HEK293 (cell line): ENCODE data around the gene TSC22D3.
A peak's percentile ranks its signal among the peaks of the same experiment; 100 is the strongest.

ENCODE experiments used
- BCL11A ChIP-seq: fragments of 450-650 bp; formaldehyde crosslinking; IDR thresholded peaks from 2 replicates; pipeline ENCODE4 v1.5.1; 2016; ENCODE audit warnings: low read depth, missing biosample characterization, missing genetic modification characterization
- IKZF3 ChIP-seq: fragments of 450-650 bp; IDR thresholded peaks from 2 replicates; pipeline ENCODE4 v1.5.0; 2018; ENCODE audit warnings: missing biosample characterization, mild to moderate bottlenecking, missing genetic modification characterization, moderate library complexity
- MYNN ChIP-seq: fragments of 450-650 bp; formaldehyde crosslinking; IDR thresholded peaks from 2 replicates; pipeline ENCODE4 v1.5.1; 2016; ENCODE audit warnings: missing biosample characterization, missing genetic modification characterization, borderline replicate concordance
- MZF1 ChIP-seq: fragments of 450-650 bp; formaldehyde crosslinking; IDR thresholded peaks from 2 replicates; pipeline ENCODE4 v1.5.1; 2017; ENCODE audit warnings: missing biosample characterization, missing genetic modification characterization, borderline replicate concordance
- SP3 ChIP-seq: fragments of 450-650 bp; formaldehyde crosslinking; IDR thresholded peaks from 2 replicates; pipeline ENCODE4 v1.5.1; 2016; ENCODE audit warnings: missing biosample characterization, missing genetic modification characterization
- ZBTB48 ChIP-seq: fragments of 450-650 bp; formaldehyde crosslinking; IDR thresholded peaks from 2 replicates; pipeline ENCODE4 v1.5.1; 2016; ENCODE audit warnings: missing biosample characterization, missing genetic modification characterization
- ZNF10 ChIP-seq: fragments of 450-650 bp; formaldehyde crosslinking; IDR thresholded peaks from 2 replicates; pipeline ENCODE4 v1.5.1; 2017; ENCODE audit warnings: missing biosample characterization, missing genetic modification characterization
- ZNF121 ChIP-seq: fragments of 450-650 bp; formaldehyde crosslinking; IDR thresholded peaks from 2 replicates; pipeline ENCODE4 v1.5.1; 2016; ENCODE audit warnings: missing biosample characterization, missing genetic modification characterization
- ZNF2 ChIP-seq: fragments of 450-650 bp; formaldehyde crosslinking; IDR thresholded peaks from 2 replicates; pipeline ENCODE4 v1.5.1; 2016; ENCODE audit warnings: missing biosample characterization, missing genetic modification characterization
- ZNF214 ChIP-seq: fragments of 450-650 bp; formaldehyde crosslinking; IDR thresholded peaks from 2 replicates; pipeline ENCODE4 v1.5.1; 2017; ENCODE audit warnings: missing biosample characterization, mild to moderate bottlenecking, missing genetic modification characterization, borderline replicate concordance
- ZNF223 ChIP-seq: fragments of 450-650 bp; formaldehyde crosslinking; IDR thresholded peaks from 2 replicates; pipeline ENCODE4 v1.5.1; 2016; ENCODE audit warnings: missing biosample characterization, missing genetic modification characterization
- ZNF341 ChIP-seq: fragments of 450-650 bp; formaldehyde crosslinking; IDR thresholded peaks from 2 replicates; pipeline ENCODE4; 2016; ENCODE audit warnings: low read depth, missing biosample characterization, missing genetic modification characterization
- ZNF426 ChIP-seq: fragments of 450-650 bp; formaldehyde crosslinking; IDR thresholded peaks from 2 replicates; pipeline ENCODE4 v1.5.1; 2017; ENCODE audit warnings: missing biosample characterization, missing genetic modification characterization, mild to moderate bottlenecking, inconsistent platforms, moderate library complexity
- ZNF501 ChIP-seq: fragments of 450-650 bp; formaldehyde crosslinking; IDR thresholded peaks from 2 replicates; pipeline ENCODE4 v1.5.1; 2016; ENCODE audit warnings: missing biosample characterization, missing genetic modification characterization
- ZNF529 ChIP-seq: fragments of 450-650 bp; formaldehyde crosslinking; IDR thresholded peaks from 2 replicates; pipeline ENCODE4 v1.5.1; 2017; ENCODE audit warnings: missing genetic modification characterization, missing biosample characterization; ENCODE audit not compliant: insufficient replicate concordance
- ZNF549 ChIP-seq: fragments of 450-650 bp; IDR thresholded peaks from 2 replicates; pipeline ENCODE4 v1.5.1; 2018; ENCODE audit warnings: missing biosample characterization, missing genetic modification characterization, mild to moderate bottlenecking, inconsistent platforms, moderate library complexity
- ZNF560 ChIP-seq: fragments of 450-650 bp; formaldehyde crosslinking; IDR thresholded peaks from 2 replicates; pipeline ENCODE4 v1.5.1; 2017; ENCODE audit warnings: missing biosample characterization, missing genetic modification characterization, borderline replicate concordance
- ZNF600 ChIP-seq: fragments of 450-650 bp; formaldehyde crosslinking; IDR thresholded peaks from 2 replicates; pipeline ENCODE4 v1.5.1; 2016; ENCODE audit warnings: missing biosample characterization, missing genetic modification characterization
- ZNF624 ChIP-seq: fragments of 450-650 bp; formaldehyde crosslinking; IDR thresholded peaks from 2 replicates; pipeline ENCODE4 v1.5.1; 2017; ENCODE audit warnings: missing biosample characterization, missing genetic modification characterization
- ZNF654 ChIP-seq: fragments of 450-650 bp; formaldehyde crosslinking; IDR thresholded peaks from 2 replicates; pipeline ENCODE4 v1.5.1; 2016; ENCODE audit warnings: low read depth, missing biosample characterization, missing genetic modification characterization
- ZNF747 ChIP-seq: fragments of 450-650 bp; formaldehyde crosslinking; IDR thresholded peaks from 2 replicates; pipeline ENCODE4 v1.5.1; 2016; ENCODE audit warnings: missing biosample characterization, missing genetic modification characterization
- ZNF785 ChIP-seq: fragments of 450-650 bp; formaldehyde crosslinking; IDR thresholded peaks from 2 replicates; pipeline ENCODE4 v1.5.1; 2016; ENCODE audit warnings: missing biosample characterization, missing genetic modification characterization
- ZSCAN30 ChIP-seq: fragments of 450-650 bp; IDR thresholded peaks from 2 replicates; pipeline ENCODE4 v1.5.1; 2018; ENCODE audit warnings: missing biosample characterization, mild to moderate bottlenecking, missing genetic modification characterization, moderate library complexity
- TF ChIP-seq, protein P1 (sequence below): fragments of 450-650 bp; formaldehyde crosslinking; IDR thresholded peaks from 2 replicates; pipeline ENCODE4 v1.5.1; 2016; ENCODE audit warnings: missing biosample characterization, missing genetic modification characterization, borderline replicate concordance
- TF ChIP-seq, protein P2 (sequence below): fragments of 450-650 bp; formaldehyde crosslinking; IDR thresholded peaks from 2 replicates; pipeline ENCODE4 v1.5.1; 2017; ENCODE audit warnings: missing biosample characterization, missing genetic modification characterization
- TF ChIP-seq, protein P3 (sequence below): fragments of 450-650 bp; formaldehyde crosslinking; IDR thresholded peaks from 2 replicates; pipeline ENCODE4 v1.5.1; 2016; ENCODE audit warnings: missing biosample characterization, missing genetic modification characterization
- TF ChIP-seq, protein P4 (sequence below): fragments of 450-650 bp; formaldehyde crosslinking; IDR thresholded peaks from 2 replicates; pipeline ENCODE4 v1.5.1; 2016; ENCODE audit warnings: missing biosample characterization, missing genetic modification characterization

TSC22D3 gene

DNA sequence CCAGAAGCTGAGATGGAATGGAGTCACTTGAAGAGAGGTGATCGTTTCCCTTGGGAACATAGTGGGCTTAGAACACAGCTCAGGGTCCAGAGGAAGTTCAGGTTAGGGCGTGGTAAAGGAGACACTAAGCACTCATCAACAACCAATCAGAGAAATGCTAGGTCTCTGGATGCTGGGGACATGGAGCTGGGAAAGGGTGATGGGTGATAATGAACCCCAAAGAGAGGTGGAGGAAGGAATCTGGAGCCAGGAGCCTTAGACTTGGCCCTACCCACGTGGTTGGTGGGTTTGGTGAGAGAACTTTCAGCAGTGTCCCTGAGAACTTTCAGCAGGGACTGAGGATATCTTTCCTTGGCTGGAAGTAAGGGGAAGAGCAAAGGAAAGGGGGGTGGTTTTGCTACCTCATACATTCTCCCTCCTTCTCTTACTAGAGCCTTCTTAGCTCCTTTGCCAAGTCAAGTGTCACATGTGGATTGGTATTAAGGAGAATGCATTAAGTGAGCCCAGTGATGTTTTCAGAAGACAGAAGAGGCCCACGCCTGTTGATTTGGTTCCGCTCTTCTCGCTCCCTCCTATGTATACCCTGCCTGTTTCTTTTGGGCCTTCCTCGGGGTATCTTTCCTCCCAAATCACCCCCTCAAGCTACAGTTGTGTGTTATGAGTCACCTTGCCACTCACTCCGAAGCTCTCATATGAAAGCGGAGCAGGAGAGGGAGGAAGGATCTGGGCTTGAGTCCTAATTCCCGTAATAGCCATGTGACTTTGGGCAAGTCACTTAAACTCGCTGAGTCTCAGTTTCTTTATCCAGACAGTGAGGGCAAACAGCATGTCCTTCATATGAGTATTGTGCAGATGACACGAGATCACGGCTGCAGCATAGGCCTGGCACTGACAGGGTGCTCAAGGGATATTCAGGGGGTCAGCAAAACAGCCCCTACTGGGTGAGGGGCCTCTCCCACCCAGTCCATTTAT is 63.1 kb downstream of the TSC22D3 start (continued):
- no peak for TF ChIP-seq ZNF501
- TF ChIP-seq, protein P1, sequence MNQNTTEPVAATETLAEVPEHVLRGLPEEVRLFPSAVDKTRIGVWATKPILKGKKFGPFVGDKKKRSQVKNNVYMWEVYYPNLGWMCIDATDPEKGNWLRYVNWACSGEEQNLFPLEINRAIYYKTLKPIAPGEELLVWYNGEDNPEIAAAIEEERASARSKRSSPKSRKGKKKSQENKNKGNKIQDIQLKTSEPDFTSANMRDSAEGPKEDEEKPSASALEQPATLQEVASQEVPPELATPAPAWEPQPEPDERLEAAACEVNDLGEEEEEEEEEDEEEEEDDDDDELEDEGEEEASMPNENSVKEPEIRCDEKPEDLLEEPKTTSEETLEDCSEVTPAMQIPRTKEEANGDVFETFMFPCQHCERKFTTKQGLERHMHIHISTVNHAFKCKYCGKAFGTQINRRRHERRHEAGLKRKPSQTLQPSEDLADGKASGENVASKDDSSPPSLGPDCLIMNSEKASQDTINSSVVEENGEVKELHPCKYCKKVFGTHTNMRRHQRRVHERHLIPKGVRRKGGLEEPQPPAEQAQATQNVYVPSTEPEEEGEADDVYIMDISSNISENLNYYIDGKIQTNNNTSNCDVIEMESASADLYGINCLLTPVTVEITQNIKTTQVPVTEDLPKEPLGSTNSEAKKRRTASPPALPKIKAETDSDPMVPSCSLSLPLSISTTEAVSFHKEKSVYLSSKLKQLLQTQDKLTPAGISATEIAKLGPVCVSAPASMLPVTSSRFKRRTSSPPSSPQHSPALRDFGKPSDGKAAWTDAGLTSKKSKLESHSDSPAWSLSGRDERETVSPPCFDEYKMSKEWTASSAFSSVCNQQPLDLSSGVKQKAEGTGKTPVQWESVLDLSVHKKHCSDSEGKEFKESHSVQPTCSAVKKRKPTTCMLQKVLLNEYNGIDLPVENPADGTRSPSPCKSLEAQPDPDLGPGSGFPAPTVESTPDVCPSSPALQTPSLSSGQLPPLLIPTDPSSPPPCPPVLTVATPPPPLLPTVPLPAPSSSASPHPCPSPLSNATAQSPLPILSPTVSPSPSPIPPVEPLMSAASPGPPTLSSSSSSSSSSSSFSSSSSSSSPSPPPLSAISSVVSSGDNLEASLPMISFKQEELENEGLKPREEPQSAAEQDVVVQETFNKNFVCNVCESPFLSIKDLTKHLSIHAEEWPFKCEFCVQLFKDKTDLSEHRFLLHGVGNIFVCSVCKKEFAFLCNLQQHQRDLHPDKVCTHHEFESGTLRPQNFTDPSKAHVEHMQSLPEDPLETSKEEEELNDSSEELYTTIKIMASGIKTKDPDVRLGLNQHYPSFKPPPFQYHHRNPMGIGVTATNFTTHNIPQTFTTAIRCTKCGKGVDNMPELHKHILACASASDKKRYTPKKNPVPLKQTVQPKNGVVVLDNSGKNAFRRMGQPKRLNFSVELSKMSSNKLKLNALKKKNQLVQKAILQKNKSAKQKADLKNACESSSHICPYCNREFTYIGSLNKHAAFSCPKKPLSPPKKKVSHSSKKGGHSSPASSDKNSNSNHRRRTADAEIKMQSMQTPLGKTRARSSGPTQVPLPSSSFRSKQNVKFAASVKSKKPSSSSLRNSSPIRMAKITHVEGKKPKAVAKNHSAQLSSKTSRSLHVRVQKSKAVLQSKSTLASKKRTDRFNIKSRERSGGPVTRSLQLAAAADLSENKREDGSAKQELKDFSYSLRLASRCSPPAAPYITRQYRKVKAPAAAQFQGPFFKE: no peak
- TF ChIP-seq, protein P2, sequence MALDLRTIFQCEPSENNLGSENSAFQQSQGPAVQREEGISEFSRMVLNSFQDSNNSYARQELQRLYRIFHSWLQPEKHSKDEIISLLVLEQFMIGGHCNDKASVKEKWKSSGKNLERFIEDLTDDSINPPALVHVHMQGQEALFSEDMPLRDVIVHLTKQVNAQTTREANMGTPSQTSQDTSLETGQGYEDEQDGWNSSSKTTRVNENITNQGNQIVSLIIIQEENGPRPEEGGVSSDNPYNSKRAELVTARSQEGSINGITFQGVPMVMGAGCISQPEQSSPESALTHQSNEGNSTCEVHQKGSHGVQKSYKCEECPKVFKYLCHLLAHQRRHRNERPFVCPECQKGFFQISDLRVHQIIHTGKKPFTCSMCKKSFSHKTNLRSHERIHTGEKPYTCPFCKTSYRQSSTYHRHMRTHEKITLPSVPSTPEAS (tag by site-specific recombination): no peak
- no peak for TF ChIP-seq ZNF747 (tag by site-specific recombination)
- TF ChIP-seq ZNF2 (tag by site-specific recombination): no peak
- no peak for TF ChIP-seq ZNF223 (tag by site-specific recombination)
- 0 out of 2 replicates have a peak, but pooled peaks have one; percentile 3 for TF ChIP-seq ZNF654
- no peak for TF ChIP-seq ZNF560 (tag by site-specific recombination)
- TF ChIP-seq ZNF549 (tag by site-specific recombination): no peak
- peak; percentile 52; the same call in 1 of the 2 replicates for TF ChIP-seq ZNF121
- no peak for TF ChIP-seq SP3 (tag by site-specific recombination)
- TF ChIP-seq ZNF624 (tag by site-specific recombination): no peak
- no peak for TF ChIP-seq ZNF10
- peak; percentile 64 for TF ChIP-seq ZBTB48 (tag by site-specific recombination)
- TF ChIP-seq MYNN: no peak
- peak; percentile 34 for TF ChIP-seq IKZF3 (tag by site-specific recombination)
- TF ChIP-seq, protein P3, sequence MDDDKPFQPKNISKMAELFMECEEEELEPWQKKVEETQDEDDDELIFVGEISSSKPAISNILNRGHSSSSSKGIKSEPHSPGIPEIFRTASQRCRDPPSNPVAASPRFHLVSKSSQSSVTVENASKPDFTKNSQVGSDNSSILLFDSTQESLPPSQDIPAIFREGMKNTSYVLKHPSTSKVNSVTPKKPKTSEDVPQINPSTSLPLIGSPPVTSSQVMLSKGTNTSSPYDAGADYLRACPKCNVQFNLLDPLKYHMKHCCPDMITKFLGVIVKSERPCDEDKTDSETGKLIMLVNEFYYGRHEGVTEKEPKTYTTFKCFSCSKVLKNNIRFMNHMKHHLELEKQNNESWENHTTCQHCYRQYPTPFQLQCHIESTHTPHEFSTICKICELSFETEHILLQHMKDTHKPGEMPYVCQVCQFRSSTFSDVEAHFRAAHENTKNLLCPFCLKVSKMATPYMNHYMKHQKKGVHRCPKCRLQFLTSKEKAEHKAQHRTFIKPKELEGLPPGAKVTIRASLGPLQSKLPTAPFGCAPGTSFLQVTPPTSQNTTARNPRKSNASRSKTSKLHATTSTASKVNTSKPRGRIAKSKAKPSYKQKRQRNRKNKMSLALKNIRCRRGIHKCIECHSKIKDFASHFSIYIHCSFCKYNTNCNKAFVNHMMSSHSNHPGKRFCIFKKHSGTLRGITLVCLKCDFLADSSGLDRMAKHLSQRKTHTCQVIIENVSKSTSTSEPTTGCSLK: no peak
- TF ChIP-seq ZNF785 (tag by site-specific recombination): no peak
- no peak for TF ChIP-seq ZSCAN30 (tag by site-specific recombination)
- TF ChIP-seq ZNF529 (tag by site-specific recombination): no peak
- TF ChIP-seq ZNF341 (tag by site-specific recombination): peak; percentile 62
- no peak for TF ChIP-seq ZNF214 (tag by site-specific recombination)
- TF ChIP-seq, protein P4, sequence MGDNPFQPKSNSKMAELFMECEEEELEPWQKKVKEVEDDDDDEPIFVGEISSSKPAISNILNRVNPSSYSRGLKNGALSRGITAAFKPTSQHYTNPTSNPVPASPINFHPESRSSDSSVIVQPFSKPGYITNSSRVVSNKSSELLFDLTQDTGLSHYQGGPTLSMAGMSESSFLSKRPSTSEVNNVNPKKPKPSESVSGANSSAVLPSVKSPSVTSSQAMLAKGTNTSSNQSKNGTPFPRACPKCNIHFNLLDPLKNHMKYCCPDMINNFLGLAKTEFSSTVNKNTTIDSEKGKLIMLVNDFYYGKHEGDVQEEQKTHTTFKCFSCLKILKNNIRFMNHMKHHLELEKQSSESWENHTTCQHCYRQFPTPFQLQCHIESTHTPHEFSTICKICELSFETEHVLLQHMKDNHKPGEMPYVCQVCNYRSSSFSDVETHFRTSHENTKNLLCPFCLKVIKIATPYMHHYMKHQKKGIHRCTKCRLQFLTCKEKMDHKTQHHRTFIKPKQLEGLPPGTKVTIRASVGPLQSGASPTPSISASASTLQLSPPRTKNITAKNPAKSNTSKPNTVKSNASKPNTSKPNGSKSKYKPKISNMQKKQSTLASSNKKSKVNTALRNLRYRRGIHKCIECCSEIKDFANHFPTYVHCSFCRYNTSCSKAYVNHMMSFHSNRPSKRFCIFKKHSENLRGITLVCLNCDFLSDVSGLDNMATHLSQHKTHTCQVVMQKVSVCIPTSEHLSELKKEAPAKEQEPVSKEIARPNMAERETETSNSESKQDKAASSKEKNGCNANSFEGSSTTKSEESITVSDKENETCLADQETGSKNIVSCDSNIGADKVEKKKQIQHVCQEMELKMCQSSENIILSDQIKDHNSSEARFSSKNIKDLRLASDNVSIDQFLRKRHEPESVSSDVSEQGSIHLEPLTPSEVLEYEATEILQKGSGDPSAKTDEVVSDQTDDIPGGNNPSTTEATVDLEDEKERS (tag by site-specific recombination): no peak
- TF ChIP-seq BCL11A (tag by site-specific recombination): 0 out of 2 replicates have a peak, but pooled peaks have one; percentile 8
- TF ChIP-seq MZF1 (tag by site-specific recombination): 0 out of 2 replicates have a peak, but pooled peaks have one; percentile 36
- TF ChIP-seq ZNF600 (tag by site-specific recombination): peak; percentile 20; the same call in 1 of the 2 replicates
- TF ChIP-seq ZNF426: no peak
